ENCODE measurements around the gene SEL1L3. TPM values are rescaled to one million over a fixed set of nuclear protein-coding genes. Genes with fewer than 3 reads are reported as not detected.

SEL1L3 gene
- total RNA-seq, 4 donors from 2014 or later, result 6.9 to 13.5 (median 7.5) TPM

DNA sequence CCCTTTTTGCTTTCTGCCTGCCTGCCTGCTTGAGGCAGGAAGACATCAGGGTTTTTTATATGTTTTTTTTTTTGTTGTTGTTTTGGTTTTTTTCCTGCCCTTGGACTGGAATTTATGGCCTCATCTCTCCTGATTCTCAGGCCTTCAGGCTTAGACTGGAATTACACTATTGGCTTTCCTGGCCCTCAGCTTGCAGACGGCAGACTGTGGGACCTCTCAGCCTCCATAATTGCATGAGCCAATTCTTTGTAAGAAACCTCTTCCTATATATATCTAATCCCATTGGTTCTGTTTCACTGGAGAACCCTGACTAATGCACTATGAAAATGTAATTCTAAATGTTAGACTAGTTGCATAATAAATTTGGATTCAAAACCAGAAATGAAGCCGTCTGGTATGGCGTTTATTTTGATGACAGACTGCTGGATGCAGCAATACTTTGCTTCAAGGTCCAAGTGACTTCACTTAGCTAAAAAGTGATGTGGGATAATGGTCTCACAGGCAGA is 59.0 kb downstream of the SEL1L3 start:
- no peaks in the 10 kb centered on the region for H3K4me1 ChIP-seq

GRCh38 chr4:25801594-25801993 is 61.2 kb downstream of the SEL1L3 start:
- no peaks in the 10 kb centered on the region for H3K4me1 ChIP-seq
- intact Hi-C loops (cut with DNase I), result no loop called here
- no peak overlapping the region for H3K27ac ChIP-seq
- no peaks in the 10 kb centered on the region for H3K27me3 ChIP-seq
- no peak for DNase-seq
- no peak overlapping the region for H3K4me3 ChIP-seq
- peaks cover 0 to 9% (median 0%) of the 10 kb centered on the region in 3 donors for H3K36me3 ChIP-seq
- H3K9me3 ChIP-seq, result no peaks in the 10 kb centered on the region
- TF ChIP-seq, protein P1, sequence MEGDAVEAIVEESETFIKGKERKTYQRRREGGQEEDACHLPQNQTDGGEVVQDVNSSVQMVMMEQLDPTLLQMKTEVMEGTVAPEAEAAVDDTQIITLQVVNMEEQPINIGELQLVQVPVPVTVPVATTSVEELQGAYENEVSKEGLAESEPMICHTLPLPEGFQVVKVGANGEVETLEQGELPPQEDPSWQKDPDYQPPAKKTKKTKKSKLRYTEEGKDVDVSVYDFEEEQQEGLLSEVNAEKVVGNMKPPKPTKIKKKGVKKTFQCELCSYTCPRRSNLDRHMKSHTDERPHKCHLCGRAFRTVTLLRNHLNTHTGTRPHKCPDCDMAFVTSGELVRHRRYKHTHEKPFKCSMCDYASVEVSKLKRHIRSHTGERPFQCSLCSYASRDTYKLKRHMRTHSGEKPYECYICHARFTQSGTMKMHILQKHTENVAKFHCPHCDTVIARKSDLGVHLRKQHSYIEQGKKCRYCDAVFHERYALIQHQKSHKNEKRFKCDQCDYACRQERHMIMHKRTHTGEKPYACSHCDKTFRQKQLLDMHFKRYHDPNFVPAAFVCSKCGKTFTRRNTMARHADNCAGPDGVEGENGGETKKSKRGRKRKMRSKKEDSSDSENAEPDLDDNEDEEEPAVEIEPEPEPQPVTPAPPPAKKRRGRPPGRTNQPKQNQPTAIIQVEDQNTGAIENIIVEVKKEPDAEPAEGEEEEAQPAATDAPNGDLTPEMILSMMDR (IDR thresholded peaks at IDR 0.05), result no peak
- TF ChIP-seq POLR2A (IDR thresholded peaks at IDR 0.05), result no peak

More for the DNA sequence above, 59.0 kb downstream of the SEL1L3 start:
- Histone ChIP-seq H3K36me3 (peaks cover 0 to 5% (median 0%) of the 10 kb centered on the region in 3 donors), H3K9me3 (no peaks in the 10 kb centered on the region), H3K4me3 (no peak overlapping the region), H3K27me3 (no peaks in the 10 kb centered on the region), H3K27ac (no peak overlapping the region)
- intact Hi-C loops (cut with DNase I), result no loop called here
- TF ChIP-seq, protein P1 (IDR thresholded peaks at IDR 0.05), result no peak
- no peak for TF ChIP-seq POLR2A (IDR thresholded peaks at IDR 0.05)
- DNase-seq, result no peak
- 74 to 94% methylated on average over 3 of the region's 3 CpGs for whole genome bisulfite sequencing, 2 donors

- H3K36me3 ChIP-seq, result peaks cover 0 to 9% (median 0%) of the 10 kb centered on the region in 3 donors
- intact Hi-C loops (cut with DNase I), result no loop called here
These were observed 62.5 kb downstream of the SEL1L3 start for GRCh38 chr4:25800245-25800644.

DNA sequence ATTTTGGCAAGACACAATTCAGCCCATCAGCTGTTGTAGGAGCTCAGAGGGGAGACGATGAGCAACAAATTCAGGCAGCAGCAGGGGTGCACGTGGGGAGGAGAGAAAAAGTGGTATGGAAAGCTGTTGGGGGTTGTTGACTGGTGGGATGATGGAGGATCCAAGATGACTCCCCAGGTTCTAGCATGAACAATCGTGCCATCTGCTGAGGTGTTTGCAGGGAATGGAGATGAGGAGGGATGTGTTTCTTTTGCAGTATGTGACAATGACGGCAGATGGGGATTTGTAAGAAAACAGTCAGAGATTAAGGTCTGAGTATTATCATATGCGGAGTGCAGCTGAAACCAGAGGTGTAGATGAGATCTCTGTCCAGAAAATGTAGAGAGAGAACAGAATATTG is 63.3 kb downstream of the SEL1L3 start:
- no peak overlapping the region for H3K4me3 ChIP-seq
- H3K4me1 ChIP-seq, result no peaks in the 10 kb centered on the region
- no peak for DNase-seq
- TF ChIP-seq, protein P1 (IDR thresholded peaks at IDR 0.05), result no peak
- no peak for TF ChIP-seq POLR2A (IDR thresholded peaks at IDR 0.05)
- H3K9me3 ChIP-seq, result no peaks in the 10 kb centered on the region
- WGBS, 2 donors, result 83 to 84% methylated on average over 5 of the region's 5 CpGs
- peaks cover 0 to 9% (median 0%) of the 10 kb centered on the region in 3 donors for H3K36me3 ChIP-seq
- H3K27ac ChIP-seq, result no peak overlapping the region
- intact Hi-C loops (cut with DNase I), result no loop called here
- no peaks in the 10 kb centered on the region for H3K27me3 ChIP-seq

More at GRCh38 chr4:25800245-25800644, 62.5 kb downstream of the SEL1L3 start:
- WGBS, 2 donors, result 65 to 66% methylated on average over 2 of the region's 2 CpGs
- no peak overlapping the region for H3K4me3 ChIP-seq
- no peaks in the 10 kb centered on the region for H3K27me3 ChIP-seq
- no peak for DNase-seq
- no peak for TF ChIP-seq POLR2A (IDR thresholded peaks at IDR 0.05)
- TF ChIP-seq, protein P1 (IDR thresholded peaks at IDR 0.05), result no peak
- H3K4me1 ChIP-seq, result no peaks in the 10 kb centered on the region
- H3K9me3 ChIP-seq, result no peaks in the 10 kb centered on the region
- H3K27ac ChIP-seq, result no peak overlapping the region

DNA sequence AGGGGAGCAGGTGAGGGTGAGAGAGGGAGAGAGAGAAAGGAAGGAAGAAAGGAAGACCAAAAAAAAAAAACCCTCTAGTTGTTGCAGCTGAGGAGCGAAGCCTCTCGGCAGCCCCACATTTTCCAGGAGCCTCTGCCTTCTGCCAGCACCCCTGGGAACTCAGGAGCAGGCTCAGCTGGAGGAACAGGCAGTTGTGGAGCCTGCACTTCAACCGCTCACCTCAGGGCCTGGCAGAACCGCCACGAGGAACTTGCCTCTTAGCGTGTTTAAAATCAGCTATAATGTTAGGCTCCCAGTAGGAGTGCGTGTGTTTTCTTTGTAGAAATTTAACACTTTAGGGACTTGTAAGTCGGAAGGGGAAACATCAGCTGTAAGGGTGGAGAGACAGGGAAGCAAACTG is 65.7 kb downstream of the SEL1L3 start:
- H3K4me1 ChIP-seq, result no peaks in the 10 kb centered on the region
- 74 to 76% methylated on average over 8 of the region's 8 CpGs for WGBS, 2 donors
- DNase-seq, result no peak
- no peak for TF ChIP-seq POLR2A (IDR thresholded peaks at IDR 0.05)
- TF ChIP-seq, protein P1 (IDR thresholded peaks at IDR 0.05), result no peak
- H3K27me3 ChIP-seq, result no peaks in the 10 kb centered on the region
- H3K9me3 ChIP-seq, result no peaks in the 10 kb centered on the region
- no peak overlapping the region for H3K27ac ChIP-seq
- peaks cover 0 to 9% (median 0%) of the 10 kb centered on the region in 3 donors for H3K36me3 ChIP-seq
- H3K4me3 ChIP-seq, result no peak overlapping the region
- intact Hi-C loops (cut with DNase I), result no loop called here
